Activated naive CD4-positive, alpha-beta T cell treated with Interleukin-2 at 50 U/mL for 16 hours (primary cell): Measurements from ENCODE around the gene FBXO5.
A peak's percentile ranks its signal among the peaks of the same experiment; 100 is the strongest.
"Not testable (repeated sequence)": the region's sequence is repeated elsewhere in the genome, so short reads cannot be mapped to it uniquely, and the experiment has no call there.

Source experiments
- DNase-seq: peaks from one replicate; pipeline ENCODE4 v3.0.0-alpha.2; 2020

FBXO5 gene

DNA sequence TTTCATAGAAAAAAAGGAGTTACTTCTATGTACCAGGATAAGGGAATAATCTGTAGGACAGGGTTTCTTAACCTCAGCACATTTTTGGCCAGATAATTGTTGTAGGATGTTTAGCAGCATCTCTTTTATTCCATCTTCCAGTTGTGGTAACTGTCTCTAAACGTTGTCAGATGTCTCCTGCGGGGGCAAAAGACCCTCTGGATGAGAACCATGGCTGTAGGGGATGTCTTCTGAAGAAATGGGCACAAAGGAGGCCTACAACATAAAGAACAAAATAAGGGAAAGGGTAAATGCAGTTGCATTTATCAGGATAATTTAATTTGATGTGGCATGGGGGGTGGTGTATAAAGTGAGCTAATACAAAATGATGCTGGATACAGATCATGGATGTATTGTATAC is 4.1 kb upstream of the FBXO5 start:
- no peak for DNase-seq

DNA sequence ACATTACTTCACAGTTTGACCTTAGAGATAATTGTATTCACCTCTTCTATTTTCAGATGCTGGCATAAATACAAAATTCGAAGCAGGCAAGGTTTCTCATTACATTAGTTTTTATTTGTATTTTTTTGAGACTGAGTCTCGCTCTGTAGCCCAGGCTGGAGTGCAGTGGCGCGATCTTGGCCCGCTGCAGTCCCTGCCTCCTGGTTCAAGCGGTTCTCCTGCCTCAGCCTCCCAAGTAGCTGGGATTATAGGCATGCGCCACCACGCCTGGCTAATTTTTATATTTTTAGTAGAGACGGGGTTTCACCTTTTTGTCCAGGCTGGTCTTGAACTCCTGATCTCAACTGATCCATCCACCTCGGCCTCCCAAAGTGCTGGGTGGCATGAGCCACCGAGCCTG is 2.5 kb upstream of the FBXO5 start:
- DNase-seq, result not testable (repeated sequence)

DNA sequence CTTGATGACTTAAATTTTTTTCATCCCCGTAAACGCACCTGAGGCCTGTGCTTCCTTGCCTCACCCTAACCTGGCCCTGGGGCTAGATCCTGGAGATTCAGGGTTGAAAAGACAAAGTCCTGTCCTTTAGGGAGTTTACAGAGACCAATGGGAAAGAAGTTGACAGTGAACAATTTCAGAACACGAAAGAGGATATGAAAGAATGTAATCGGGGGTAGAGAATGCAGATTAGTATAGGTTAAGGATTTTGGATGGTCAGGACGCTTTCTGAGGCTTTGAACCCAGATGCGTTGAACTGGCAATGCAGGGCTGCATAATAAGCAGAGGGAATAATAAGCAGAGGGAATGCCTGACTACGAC is 1.7 kb upstream of the FBXO5 start:
- DNase-seq, result no peak

DNA sequence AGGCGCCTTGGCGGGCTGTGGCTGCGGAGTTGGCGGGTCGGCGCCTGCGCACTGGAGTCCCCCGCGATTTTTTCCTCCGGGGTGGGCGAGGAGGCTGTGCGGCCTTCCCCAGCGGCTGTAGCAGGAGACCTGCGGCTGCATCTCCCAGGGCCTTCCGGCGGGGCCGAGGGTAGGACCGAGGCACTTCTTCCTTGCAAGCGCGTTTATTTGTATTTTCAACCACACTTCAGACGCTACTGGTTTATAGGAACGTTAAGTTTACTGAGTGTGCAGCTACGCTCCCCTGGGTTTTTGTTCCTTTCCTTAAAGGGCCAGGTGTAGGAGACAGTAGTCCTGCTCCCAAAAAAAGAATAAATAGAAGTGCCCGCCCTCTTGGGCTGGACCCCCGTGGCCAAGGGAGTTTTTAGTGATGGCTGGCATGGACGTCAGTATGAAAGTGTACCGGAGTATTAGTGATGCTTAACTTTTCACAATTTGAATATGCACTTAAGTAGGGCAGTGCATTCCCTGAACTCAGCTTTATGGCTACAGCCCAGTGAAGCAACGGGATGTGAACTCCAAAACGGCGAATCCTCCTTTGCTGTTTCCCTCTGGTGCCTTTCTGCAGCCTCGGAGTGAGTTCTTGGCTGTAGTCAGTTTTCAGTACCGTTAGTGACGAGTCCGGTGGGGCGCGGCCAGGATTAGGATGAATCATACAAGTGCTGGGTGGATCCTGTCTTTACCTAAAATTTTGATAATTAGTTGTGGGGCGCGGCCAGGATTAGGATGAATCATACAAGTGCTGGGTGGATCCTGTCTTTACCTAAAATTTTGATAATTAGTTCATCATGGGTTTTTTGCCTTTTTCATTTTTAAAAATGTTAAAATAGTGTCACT is 1.0 kb upstream of the FBXO5 start:
- peak; percentile 78 for DNase-seq

DNA sequence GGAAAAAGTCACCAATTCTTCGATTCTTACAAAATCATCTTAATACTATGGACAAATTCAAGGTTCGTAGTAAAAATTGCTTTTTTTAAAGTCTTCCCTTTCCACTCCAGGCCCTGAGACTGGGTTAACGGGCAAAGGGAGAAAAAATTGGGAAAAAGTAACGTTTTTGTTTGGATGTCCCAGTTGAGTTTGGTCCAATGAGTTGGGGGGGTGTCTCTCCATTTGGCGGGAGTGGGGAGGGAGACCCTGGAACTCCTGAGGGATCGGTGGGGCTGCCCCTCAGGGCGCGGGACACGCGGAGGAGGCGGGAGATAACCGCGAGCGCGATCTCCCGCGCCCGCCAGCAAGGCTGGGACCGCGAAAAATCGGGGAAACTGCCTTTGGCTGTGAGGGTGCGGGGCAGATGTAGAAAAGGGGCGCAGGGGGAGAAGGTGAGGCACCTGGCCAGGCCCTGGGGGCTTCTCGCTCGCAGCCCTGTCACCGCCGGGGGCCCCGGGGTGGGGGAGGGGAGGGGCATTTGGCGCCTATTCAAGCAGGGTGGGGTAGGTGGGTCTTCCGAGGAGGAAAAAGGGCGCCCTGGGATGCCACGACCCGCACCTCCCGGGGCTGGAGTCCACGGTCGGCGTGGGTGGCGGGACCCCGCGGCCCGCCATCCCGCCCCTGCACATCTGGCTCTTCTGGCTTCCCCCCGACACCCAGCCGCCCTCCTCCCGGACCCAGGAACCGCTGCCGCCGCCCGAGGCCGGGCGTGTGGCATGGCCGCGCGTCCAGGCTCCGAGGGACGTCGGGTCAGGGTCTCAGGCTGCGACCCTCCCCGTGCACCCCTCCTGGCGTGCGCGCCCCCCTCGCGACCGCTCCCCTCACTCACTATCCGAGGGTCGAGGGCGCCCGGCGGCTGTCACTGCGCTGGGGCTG is 595 bp downstream of the FBXO5 start:
- DNase-seq, result no peak

GRCh38 chr6:152981219-152981618 is 1.6 kb downstream of the FBXO5 start:
- DNase-seq, result no peak

GRCh38 chr6:152980656-152981055 is 2.2 kb downstream of the FBXO5 start:
- no peak for DNase-seq

- DNase-seq, result no peak
These were observed 3.7 kb downstream of the FBXO5 start for GRCh38 chr6:152979116-152979515.

- no peak for DNase-seq
These were observed 4.8 kb downstream of the FBXO5 start for GRCh38 chr6:152978058-152978457.

- no peak for DNase-seq
These were observed 5.3 kb downstream of the FBXO5 start for GRCh38 chr6:152977556-152977955.

DNA sequence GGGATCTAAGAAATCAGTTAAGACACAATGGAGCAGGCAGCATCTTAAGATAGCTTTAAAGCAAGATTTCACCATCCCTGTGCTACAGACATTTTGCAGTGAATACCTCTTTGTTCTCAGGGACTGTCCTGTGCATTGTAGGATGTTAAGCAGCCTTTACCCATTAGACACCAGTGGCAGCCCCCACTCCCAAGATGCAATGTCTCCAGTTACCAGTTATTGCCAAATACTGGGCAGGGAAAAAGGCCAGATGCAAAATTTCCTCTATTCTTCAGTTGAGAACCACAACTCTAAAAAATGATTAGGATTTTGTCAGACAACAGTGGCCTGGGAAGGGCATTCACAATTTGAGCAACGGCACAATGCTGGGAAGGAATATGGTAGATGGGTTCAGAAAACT is 6.1 kb downstream of the FBXO5 start:
- no peak for DNase-seq

- DNase-seq, result no peak
These were observed 7.5 kb downstream of the FBXO5 start for GRCh38 chr6:152975204-152975915.

DNA sequence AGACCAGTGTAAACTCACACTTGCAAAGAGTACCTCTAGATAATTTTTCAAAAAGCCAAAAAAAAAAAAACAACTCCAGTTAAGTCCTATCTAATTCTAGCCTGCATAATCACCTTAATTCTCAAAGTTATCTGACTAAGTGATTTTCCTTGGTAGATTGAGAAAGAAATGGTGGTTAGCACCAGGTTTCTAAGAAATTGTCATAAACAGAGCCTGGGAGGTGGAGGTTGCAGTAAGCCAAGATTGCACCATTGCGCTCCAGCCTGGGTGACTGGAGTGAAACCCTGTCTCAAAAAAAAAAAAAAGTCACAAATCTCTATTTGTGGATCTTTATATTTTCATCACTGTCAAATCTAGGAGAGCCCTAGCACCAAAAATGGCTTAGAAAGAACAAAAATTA is 8.9 kb downstream of the FBXO5 start:
- no peak for DNase-seq

- DNase-seq, result no peak
These were observed 13.0 kb downstream of the FBXO5 start for GRCh38 chr6:152969688-152970418.

DNA sequence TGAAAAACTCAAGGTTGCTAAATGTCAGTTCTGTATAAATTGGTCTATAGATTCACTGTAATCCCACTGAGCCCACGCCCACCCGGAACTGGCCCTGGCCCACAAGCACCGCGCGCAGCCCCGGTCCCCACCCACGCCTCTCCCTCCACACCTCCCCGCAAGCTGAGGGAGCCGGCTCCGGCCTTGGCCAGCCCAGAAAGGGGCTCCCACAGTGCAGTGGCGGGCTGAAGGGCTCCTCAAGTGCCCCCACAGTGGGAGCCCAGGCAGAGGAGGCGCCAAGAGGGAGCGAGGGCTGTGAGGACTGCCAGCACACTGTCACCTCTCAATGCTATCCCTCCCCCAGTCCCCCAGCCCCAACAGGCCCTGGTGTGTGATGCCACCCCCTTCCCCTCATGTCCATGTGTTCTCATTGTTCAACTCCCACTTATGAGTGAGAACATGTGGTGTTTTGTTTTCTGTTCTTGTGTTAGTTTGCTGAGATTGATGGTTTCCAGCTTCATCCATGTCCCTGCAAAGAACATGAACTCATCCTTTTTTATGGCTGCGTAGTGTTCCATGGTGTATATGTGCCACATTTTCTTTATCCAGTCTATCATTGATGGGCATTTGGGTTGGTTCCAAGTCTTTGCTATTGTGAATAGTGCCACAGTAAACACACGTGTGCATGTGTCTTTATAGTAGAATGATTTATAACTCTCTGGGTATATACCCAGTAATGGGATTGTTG is 16.5 kb downstream of the FBXO5 start:
- DNase-seq, result not testable (repeated sequence)

DNA sequence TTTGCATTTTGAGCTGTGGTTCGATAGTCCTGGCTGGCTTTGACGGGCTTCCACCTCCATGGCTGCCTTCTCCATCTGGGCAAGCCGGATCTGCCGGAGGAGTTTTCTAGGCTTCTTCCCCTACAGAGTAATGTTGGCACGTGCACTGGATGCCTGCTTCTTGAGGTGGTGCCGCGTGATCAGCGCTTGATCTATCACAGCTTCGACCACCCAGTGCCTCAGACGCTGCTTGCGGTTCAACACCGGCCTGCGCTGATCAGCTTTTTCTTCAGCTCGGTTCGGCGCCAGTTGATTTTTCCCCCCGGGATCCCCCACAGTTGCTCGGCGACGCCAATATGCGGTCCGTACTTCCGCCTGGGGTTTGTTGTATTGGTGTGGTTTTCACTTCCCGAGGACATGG is 23.5 kb downstream of the FBXO5 start:
- DNase-seq, result no peak

- DNase-seq, result no peak
These were observed 25.0 kb downstream of the FBXO5 start for GRCh38 chr6:152957796-152958195.

- no peak for DNase-seq
These were observed 28.4 kb downstream of the FBXO5 start for GRCh38 chr6:152954443-152954842.

DNA sequence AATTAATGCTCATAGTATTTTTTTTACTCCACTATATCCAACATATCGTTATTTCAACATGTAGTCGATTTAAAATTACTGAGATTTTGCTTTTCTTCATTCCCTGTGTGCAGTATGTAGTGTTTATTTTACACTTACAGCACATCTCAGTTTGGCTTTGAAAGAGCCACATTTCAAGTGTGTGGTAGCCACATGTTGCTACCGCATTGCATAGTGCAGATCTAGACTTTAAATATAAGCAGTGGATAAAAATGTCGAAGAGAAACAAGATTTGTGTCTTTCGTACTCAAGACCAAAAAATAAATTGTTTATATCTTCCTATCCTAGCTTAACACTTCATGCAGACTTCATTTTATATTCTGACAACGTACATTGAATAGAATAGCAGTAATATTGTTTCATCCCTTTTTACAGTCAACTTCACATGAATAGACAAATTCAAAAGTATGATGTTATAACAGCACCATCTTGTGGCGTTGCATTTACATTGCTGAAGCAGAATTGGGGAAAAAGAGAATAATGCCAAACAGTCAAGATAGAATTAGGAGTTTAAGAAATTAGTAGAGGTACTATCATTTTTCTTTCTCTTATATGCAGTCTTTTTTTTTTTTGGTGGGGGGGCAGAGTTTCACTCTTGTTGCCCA is 29.9 kb downstream of the FBXO5 start:
- DNase-seq, result no peak

DNA sequence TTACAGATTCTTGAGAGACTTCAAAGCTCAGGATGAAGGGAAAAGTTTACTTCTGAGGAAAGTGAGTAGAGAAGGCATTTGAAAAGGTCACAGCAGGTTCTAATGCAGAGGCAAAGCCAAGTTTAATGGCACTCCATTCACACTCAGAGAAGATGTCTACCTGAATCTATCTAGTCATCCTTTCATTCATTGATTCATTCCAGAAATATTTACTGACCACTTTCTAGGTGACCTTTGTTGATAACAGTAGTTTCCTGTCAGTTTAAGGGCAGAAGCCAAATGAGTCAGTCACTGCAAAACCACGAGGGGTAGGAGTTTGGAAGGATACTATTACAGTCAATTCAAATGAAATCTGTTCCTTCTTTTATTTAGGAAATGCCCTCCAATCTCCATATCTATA is 30.8 kb downstream of the FBXO5 start:
- no peak for DNase-seq

DNA sequence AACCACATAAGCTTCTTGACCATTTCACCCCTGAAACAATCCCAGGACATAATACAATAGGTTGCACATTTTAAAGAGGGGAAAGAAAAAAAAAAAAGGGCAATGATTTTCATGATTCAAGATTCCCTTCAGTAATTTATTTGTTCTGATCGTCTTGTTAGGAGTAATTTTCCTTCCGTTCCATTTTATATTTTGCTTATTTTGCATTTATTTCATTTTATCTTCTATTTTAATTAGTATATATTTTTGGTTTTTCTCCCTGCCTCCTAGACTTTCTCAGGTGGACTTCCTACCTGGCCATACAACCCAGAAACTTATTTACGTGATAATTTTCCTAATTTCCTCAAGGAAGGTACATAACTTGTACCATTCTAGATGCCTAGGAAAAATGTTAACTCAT is 32.6 kb downstream of the FBXO5 start:
- DNase-seq, result no peak
